ENCODE measurements around the gene PDLIM5.

- TF ChIP-seq EP300 (IDR thresholded peaks at IDR 0.05) (no peak), CTCF (IDR thresholded peaks at IDR 0.05) (no peak), POLR2AphosphoS5 (IDR thresholded peaks at IDR 0.05) (no peak)
Observed at GRCh38 chr4:94416335-94416734, 35.4 kb upstream of the PDLIM5 start.

Data from suprapubic skin (tissue), 4 donors.